ENCODE data around the gene LPP.

GRCh38 chr3:188754267-188754666 is 600.3 kb downstream of the LPP start:
- no peak for TF ChIP-seq CTCF (IDR thresholded peaks at IDR 0.05)
- TF ChIP-seq POLR2A (IDR thresholded peaks at IDR 0.05) = no peak
